WTC11 (cell line): ENCODE data around the gene NEMP1. TPM values are rescaled to one million over a fixed set of nuclear protein-coding genes. Genes with fewer than 3 reads are reported as not detected.
A peak's percentile ranks its signal among the peaks of the same experiment; 100 is the strongest.

ENCODE experiments used
- ATAC-seq: fragments of 200-7000 bp; cut with Tn5 transposase; 2 replicates; pipeline ENCODE4 v1.10.0; 2021; ENCODE audit warnings: mild to moderate bottlenecking, moderate library complexity
- CTCF ChIA-PET: fragments of 300-600 bp; sonication (Branson Sonifier 250); formaldehyde crosslinking; loops from one replicate; lab custom pipeline; 2021; ENCODE audit warnings: antibody characterized with exemption; lab: Charles Lee
- POLR2A ChIA-PET: fragments of 350-600 bp; sonication (Branson Sonifier 250); formaldehyde crosslinking; loops from one replicate; lab custom pipeline; 2021; ENCODE audit warnings: antibody characterized with exemption; lab: Charles Lee
- DNase-seq: peaks from one replicate; pipeline ENCODE4 v3.0.0; 2021; ENCODE audit warnings: low spot score
- H3K27ac Mint-ChIP-seq: 2 replicates; pipeline ENCODE4 v1.8.0; 2021; ENCODE audit warnings: mixed read lengths
- H3K27me3 Mint-ChIP-seq: 2 replicates; pipeline ENCODE4 v1.8.0; 2021; ENCODE audit warnings: low read depth, mild to moderate bottlenecking, moderate library complexity, mixed read lengths
- H3K36me3 Mint-ChIP-seq: 2 replicates; pipeline ENCODE4 v1.8.0; 2021; ENCODE audit warnings: mixed read lengths
- H3K4me1 Mint-ChIP-seq: 2 replicates; pipeline ENCODE4 v1.8.0; 2022; ENCODE audit warnings: mixed read lengths
- H3K4me3 Mint-ChIP-seq: 2 replicates; pipeline ENCODE4 v1.8.0; 2021; ENCODE audit warnings: mild to moderate bottlenecking, moderate library complexity, mixed read lengths
- H3K9me3 Mint-ChIP-seq: 2 replicates; pipeline ENCODE4 v1.8.0; 2021; ENCODE audit warnings: mixed read lengths
- CREB1 ChIP-seq: sonication (generic); formaldehyde crosslinking; IDR thresholded peaks from 2 replicates; pipeline ENCODE4 v1.8.0; 2023; ENCODE audit warnings: mild to moderate bottlenecking, missing genetic modification reagents
- CREM ChIP-seq: sonication (generic); formaldehyde crosslinking; IDR thresholded peaks from 2 replicates; pipeline ENCODE4 v1.8.1; 2022; ENCODE audit warnings: mild to moderate bottlenecking, missing genetic modification reagents, moderate library complexity
- EMX1 ChIP-seq: fragments of 250-450 bp; sonication (Bioruptor Pico); IDR thresholded peaks from 2 replicates; pipeline ENCODE4 v1.8.0; 2021; ENCODE audit warnings: mild to moderate bottlenecking
- ESRRA ChIP-seq: sonication (generic); formaldehyde crosslinking; IDR thresholded peaks from 2 replicates; pipeline ENCODE4 v1.8.1; 2022; ENCODE audit warnings: mild to moderate bottlenecking, missing genetic modification reagents, borderline replicate concordance
- FOXJ3 ChIP-seq: sonication (generic); formaldehyde crosslinking; IDR thresholded peaks from 2 replicates; pipeline ENCODE4 v1.9.0; 2021; ENCODE audit warnings: missing genetic modification reagents, mild to moderate bottlenecking, borderline replicate concordance
- FOXP1 ChIP-seq: sonication (generic); formaldehyde crosslinking; IDR thresholded peaks from 2 replicates; pipeline ENCODE4 v1.8.0; 2022; ENCODE audit warnings: missing genetic modification reagents, mild to moderate bottlenecking, moderate library complexity, borderline replicate concordance
- IRF2 ChIP-seq: sonication (generic); formaldehyde crosslinking; IDR thresholded peaks from 2 replicates; pipeline ENCODE4 v1.8.0; 2022; ENCODE audit warnings: low read depth, missing genetic modification reagents, borderline replicate concordance
- JUN ChIP-seq: sonication (generic); formaldehyde crosslinking; IDR thresholded peaks from 2 replicates; pipeline ENCODE4 v1.8.0; 2023; ENCODE audit warnings: mild to moderate bottlenecking, missing genetic modification reagents
- MYBL2 ChIP-seq: sonication (generic); formaldehyde crosslinking; IDR thresholded peaks from 2 replicates; pipeline ENCODE4 v1.8.1; 2023; ENCODE audit warnings: mild to moderate bottlenecking, moderate library complexity, missing genetic modification reagents
- OVOL2 ChIP-seq: fragments of 250-450 bp; sonication (Bioruptor Pico); IDR thresholded peaks from 2 replicates; pipeline ENCODE4 v1.9.0; 2021; ENCODE audit warnings: mild to moderate bottlenecking, borderline replicate concordance
- RORB ChIP-seq: fragments of 250-450 bp; sonication (Bioruptor Pico); IDR thresholded peaks from 2 replicates; pipeline ENCODE4 v1.9.0; 2021; ENCODE audit warnings: mild to moderate bottlenecking
- SMAD3 ChIP-seq: sonication (generic); formaldehyde crosslinking; IDR thresholded peaks from 2 replicates; pipeline ENCODE4 v1.8.0; 2022; ENCODE audit warnings: missing genetic modification reagents, mild to moderate bottlenecking, borderline replicate concordance
- SOX15 ChIP-seq: fragments of 250-450 bp; sonication (Bioruptor Pico); IDR thresholded peaks from 2 replicates; pipeline ENCODE4 v1.9.0; 2021; ENCODE audit warnings: mild to moderate bottlenecking
- SP1 ChIP-seq: sonication (generic); formaldehyde crosslinking; conservative IDR thresholded peaks from 2 replicates; pipeline ENCODE4 v1.8.1; 2022; ENCODE audit warnings: missing genetic modification reagents
- TEAD1 ChIP-seq: sonication (generic); formaldehyde crosslinking; IDR thresholded peaks from 2 replicates; pipeline ENCODE4 v1.8.0; 2022; ENCODE audit warnings: mild to moderate bottlenecking, missing genetic modification reagents
- TEAD4 ChIP-seq: sonication (generic); formaldehyde crosslinking; IDR thresholded peaks from 2 replicates; pipeline ENCODE4 v1.8.0; 2022; ENCODE audit warnings: mild to moderate bottlenecking, missing genetic modification reagents
- TP53 ChIP-seq: sonication (generic); formaldehyde crosslinking; IDR thresholded peaks from 2 replicates; pipeline ENCODE4 v1.8.1; 2023; ENCODE audit warnings: mild to moderate bottlenecking, missing genetic modification reagents
- ZNF121 ChIP-seq: sonication (generic); formaldehyde crosslinking; IDR thresholded peaks from 2 replicates; pipeline ENCODE4 v1.8.0; 2023; ENCODE audit warnings: missing genetic modification reagents
- ZNF317 ChIP-seq: sonication (generic); formaldehyde crosslinking; IDR thresholded peaks from 2 replicates; pipeline ENCODE4 v1.8.1; 2023; ENCODE audit warnings: low read depth, mild to moderate bottlenecking, moderate library complexity, missing genetic modification reagents, borderline replicate concordance
- ZNF416 ChIP-seq: fragments of 250-450 bp; sonication (Bioruptor Pico); IDR thresholded peaks from 2 replicates; pipeline ENCODE4 v1.9.0; 2021; ENCODE audit warnings: mild to moderate bottlenecking, inconsistent platforms
- ZNF671 ChIP-seq: fragments of 250-450 bp; sonication (Bioruptor Pico); IDR thresholded peaks from 2 replicates; pipeline ENCODE4 v1.8.0; 2021; ENCODE audit warnings: mild to moderate bottlenecking
- total RNA-seq: library from RNA; stranded (reverse); gene quantifications from 3 replicates; pipeline ENCODE4 v1.2.3, GENCODE V29; 2021
- TF ChIP-seq, protein P1 (sequence below): fragments of 250-450 bp; sonication (Bioruptor Pico); conservative IDR thresholded peaks from 2 replicates; pipeline ENCODE4 v1.9.0; 2021; ENCODE audit warnings: mild to moderate bottlenecking
- TF ChIP-seq, protein P2 (sequence below): fragments of 250-450 bp; sonication (Bioruptor Pico); IDR thresholded peaks from 2 replicates; pipeline ENCODE4 v1.9.0; 2021; ENCODE audit warnings: mild to moderate bottlenecking
- TF ChIP-seq, protein P3 (sequence below): sonication (generic); formaldehyde crosslinking; IDR thresholded peaks from 2 replicates; pipeline ENCODE4 v1.8.0; 2022; ENCODE audit warnings: mild to moderate bottlenecking, missing genetic modification reagents
- TF ChIP-seq, protein P4 (sequence below): sonication (generic); formaldehyde crosslinking; conservative IDR thresholded peaks from 2 replicates; pipeline ENCODE4 v1.8.1; 2022; ENCODE audit warnings: mild to moderate bottlenecking, missing genetic modification reagents
- TF ChIP-seq, protein P5 (sequence below): sonication (generic); formaldehyde crosslinking; IDR thresholded peaks from 2 replicates; pipeline ENCODE4 v1.8.0; 2023; ENCODE audit warnings: missing genetic modification reagents, mild to moderate bottlenecking, borderline replicate concordance

Gene NEMP1
- total RNA-seq, 1 experiment from 2014 or later, result 41.9 TPM

DNA sequence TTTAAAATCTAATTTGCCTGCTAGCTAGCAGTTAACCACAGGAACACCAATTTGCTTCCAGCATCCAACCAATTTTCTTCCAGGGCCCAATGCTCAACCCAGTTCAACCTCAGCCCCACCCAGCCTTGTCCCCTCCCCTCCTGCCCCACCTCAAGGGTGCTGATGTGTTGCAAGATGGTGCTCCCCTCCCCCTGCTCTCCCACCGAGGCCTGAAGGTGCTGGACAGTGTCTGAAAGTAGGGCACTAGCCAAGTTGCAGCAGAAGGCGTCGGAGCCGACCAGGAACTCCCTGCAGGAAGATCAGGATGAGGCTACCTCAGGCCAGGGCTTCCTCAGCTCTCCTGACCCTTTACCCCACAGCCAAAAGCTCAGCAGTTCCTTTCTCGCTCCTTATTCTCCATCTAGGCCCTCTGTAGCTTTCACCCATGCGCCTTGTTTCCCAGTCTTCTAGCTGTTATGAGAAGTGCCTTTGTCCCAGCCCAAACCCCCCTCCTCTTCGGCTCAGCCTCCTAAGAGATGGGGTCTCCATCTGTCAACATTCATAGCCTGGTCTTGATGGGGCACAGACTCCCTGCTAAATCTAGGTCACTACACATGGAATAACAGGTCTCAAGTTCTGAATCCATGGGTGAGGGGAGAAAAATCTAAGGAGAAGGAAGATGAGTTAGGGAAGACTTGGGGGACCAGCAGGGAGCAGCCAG is 29.0 kb upstream of the NEMP1 start:
- Mint-ChIP-seq H3K27ac (no peak overlapping the region; the same call in 1 of the 2 replicates), H3K4me3 (no peak overlapping the region), H3K4me1 (peaks cover 32% of the 10 kb centered on the region), H3K9me3 (no peaks in the 10 kb centered on the region), H3K36me3 (peaks cover 15% of the 10 kb centered on the region), H3K27me3 (no peaks in the 10 kb centered on the region)
- ATAC-seq (no peak), DNase-seq (no peak)
- ChIA-PET CTCF (interaction anchor here (0.6 to 5.6 kb wide), 3 partner anchors 14 to 355 kb away, joined by 3 to 270 read pairs (median 14); no protein-coding TSS in a partner anchor), POLR2A (no interaction called here)
- TF ChIP-seq CREB1 (CRISPR knock-in tag) (no peak), ZNF671 (CRISPR knock-in tag) (no peak), SP1 (CRISPR knock-in tag) (no peak), CREM (CRISPR knock-in tag) (no peak), TEAD4 (no peak), EMX1 (CRISPR knock-in tag) (no peak), ZNF121 (CRISPR knock-in tag) (no peak), RORB (no peak), FOXJ3 (CRISPR knock-in tag) (no peak), TEAD1 (CRISPR knock-in tag) (no peak), SMAD3 (CRISPR knock-in tag) (no peak), MYBL2 (CRISPR knock-in tag) (no peak), FOXP1 (CRISPR knock-in tag) (no peak), TP53 (no peak)
- TF ChIP-seq, protein P1, sequence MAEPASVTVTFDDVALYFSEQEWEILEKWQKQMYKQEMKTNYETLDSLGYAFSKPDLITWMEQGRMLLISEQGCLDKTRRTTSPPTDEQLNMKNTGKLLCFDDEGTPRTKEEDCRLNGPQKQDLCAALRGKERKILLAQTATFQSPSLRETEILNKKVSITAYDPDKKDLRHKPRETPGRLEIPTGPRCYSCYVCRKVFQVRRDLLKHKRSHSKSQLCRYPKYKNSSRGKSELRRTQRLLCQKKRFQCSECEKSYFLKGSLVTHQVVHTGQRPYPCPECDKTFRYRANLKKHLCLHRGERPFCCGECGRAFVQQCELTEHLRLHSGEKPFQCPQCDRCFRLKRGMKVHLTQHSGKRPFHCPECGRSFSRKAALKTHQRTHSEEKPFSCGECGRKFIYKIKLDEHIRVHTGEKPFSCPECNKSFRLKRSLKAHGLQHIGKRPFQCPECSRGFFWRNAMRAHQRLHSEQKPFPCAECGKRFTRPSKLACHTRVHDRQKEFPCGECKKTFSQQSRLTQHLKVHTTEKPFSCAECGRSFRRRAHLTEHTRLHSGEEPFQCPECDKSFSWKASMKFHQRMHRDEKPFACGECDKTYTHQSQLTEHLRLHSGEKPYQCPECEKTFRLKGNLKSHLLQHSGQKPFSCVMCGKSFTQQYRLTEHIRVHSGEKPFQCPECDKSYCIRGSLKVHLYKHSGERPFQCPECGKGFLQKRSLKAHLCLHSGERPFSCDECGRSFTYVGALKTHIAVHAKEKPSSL (CRISPR knock-in tag), result no peak

DNA sequence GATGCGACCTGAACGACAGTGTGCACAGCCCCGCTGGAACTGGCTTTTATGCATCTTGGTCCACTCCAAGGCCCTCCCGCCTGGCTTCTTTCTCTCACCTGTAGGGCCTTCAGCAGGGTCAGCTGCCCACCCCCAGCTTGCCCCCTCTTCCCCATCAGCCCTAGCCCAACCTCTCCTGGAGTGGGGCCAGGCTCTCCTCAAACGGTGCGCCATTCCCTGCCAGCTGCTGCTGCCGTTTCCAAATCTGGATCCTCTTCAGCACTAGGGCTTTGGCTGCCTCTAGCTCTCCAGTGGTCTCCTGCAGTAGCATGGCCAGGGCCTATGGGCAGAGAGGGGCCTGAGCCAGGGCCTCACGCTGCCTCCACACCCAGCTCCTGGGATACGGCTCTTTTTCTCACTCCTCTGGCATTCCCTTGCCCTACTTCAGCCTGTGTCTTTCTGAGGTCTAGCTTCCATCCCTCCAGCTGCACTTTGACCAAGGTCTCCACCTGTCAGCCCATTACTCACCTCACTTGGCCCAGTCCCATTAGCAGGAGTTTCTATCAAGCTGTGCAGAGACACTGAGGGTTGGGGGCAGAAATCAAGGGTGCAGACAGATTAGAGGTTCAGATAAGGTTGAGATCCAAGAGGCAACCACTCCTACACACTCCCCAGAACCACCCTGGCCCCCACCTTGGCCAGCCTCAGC is 27.6 kb upstream of the NEMP1 start:
- ATAC-seq (no peak), DNase-seq (no peak)
- H3K27ac Mint-ChIP-seq, result peak overlapping the region; percentile 55; the same call in 1 of the 2 replicates
- TF ChIP-seq, protein P2, sequence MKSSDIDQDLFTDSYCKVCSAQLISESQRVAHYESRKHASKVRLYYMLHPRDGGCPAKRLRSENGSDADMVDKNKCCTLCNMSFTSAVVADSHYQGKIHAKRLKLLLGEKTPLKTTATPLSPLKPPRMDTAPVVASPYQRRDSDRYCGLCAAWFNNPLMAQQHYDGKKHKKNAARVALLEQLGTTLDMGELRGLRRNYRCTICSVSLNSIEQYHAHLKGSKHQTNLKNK (CRISPR knock-in tag), result no peak
- TF ChIP-seq, protein P1 (CRISPR knock-in tag), result no peak
- TF ChIP-seq, protein P3, sequence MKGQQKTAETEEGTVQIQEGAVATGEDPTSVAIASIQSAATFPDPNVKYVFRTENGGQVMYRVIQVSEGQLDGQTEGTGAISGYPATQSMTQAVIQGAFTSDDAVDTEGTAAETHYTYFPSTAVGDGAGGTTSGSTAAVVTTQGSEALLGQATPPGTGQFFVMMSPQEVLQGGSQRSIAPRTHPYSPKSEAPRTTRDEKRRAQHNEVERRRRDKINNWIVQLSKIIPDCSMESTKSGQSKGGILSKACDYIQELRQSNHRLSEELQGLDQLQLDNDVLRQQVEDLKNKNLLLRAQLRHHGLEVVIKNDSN (CRISPR knock-in tag), result no peak
- TF ChIP-seq ZNF317 (CRISPR knock-in tag), result no peak
- no peak for TF ChIP-seq ZNF416 (CRISPR knock-in tag)
- no peak for TF ChIP-seq ESRRA (CRISPR knock-in tag)
- TF ChIP-seq OVOL2 (CRISPR knock-in tag), result no peak
- TF ChIP-seq, protein P4, sequence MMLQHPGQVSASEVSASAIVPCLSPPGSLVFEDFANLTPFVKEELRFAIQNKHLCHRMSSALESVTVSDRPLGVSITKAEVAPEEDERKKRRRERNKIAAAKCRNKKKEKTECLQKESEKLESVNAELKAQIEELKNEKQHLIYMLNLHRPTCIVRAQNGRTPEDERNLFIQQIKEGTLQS (CRISPR knock-in tag), result no peak
- no peak for TF ChIP-seq SOX15 (CRISPR knock-in tag)
- TF ChIP-seq IRF2 (CRISPR knock-in tag), result no peak
- no peak for TF ChIP-seq JUN (CRISPR knock-in tag)
- TF ChIP-seq, protein P5, sequence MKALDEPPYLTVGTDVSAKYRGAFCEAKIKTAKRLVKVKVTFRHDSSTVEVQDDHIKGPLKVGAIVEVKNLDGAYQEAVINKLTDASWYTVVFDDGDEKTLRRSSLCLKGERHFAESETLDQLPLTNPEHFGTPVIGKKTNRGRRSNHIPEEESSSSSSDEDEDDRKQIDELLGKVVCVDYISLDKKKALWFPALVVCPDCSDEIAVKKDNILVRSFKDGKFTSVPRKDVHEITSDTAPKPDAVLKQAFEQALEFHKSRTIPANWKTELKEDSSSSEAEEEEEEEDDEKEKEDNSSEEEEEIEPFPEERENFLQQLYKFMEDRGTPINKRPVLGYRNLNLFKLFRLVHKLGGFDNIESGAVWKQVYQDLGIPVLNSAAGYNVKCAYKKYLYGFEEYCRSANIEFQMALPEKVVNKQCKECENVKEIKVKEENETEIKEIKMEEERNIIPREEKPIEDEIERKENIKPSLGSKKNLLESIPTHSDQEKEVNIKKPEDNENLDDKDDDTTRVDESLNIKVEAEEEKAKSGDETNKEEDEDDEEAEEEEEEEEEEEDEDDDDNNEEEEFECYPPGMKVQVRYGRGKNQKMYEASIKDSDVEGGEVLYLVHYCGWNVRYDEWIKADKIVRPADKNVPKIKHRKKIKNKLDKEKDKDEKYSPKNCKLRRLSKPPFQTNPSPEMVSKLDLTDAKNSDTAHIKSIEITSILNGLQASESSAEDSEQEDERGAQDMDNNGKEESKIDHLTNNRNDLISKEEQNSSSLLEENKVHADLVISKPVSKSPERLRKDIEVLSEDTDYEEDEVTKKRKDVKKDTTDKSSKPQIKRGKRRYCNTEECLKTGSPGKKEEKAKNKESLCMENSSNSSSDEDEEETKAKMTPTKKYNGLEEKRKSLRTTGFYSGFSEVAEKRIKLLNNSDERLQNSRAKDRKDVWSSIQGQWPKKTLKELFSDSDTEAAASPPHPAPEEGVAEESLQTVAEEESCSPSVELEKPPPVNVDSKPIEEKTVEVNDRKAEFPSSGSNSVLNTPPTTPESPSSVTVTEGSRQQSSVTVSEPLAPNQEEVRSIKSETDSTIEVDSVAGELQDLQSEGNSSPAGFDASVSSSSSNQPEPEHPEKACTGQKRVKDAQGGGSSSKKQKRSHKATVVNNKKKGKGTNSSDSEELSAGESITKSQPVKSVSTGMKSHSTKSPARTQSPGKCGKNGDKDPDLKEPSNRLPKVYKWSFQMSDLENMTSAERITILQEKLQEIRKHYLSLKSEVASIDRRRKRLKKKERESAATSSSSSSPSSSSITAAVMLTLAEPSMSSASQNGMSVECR (CRISPR knock-in tag), result no peak

More for the DNA sequence above, 27.6 kb upstream of the NEMP1 start:
- ChIA-PET CTCF (interaction anchor here (2.6 kb wide), 1 partner anchor 13 kb away, joined by 14 read pairs; no protein-coding TSS in a partner anchor), POLR2A (no interaction called here)
- Mint-ChIP-seq H3K9me3 (no peaks in the 10 kb centered on the region), H3K27me3 (no peaks in the 10 kb centered on the region), H3K4me1 (peaks cover 21% of the 10 kb centered on the region), H3K4me3 (no peak overlapping the region), H3K36me3 (peaks cover 15% of the 10 kb centered on the region)
